Measurements from ENCODE around the gene FAM200A.
"Not testable (repeated sequence)": the region's sequence is repeated elsewhere in the genome, so short reads cannot be mapped to it uniquely, and the experiment has no call there.

DNA sequence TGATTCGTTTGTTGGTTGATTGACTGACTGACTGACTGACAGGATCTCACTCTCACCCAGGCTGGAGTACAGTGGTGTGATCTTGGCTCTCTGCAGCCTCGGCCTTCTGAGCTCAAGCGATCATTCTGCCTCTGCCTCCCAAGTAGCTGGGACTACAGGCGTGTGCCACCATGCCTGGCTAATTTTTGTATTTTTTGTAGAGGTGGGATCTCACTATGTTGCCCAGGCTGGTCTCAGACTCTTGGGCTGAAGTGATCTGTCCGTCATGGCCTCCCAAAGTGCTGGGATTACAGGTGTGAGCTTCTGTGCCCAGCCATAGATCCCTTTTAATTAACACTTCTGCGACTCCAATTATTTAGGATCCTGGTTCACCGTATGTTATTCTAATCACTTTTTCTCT lies 16.9 kb upstream of the FAM200A start:
- TF ChIP-seq, protein P1, sequence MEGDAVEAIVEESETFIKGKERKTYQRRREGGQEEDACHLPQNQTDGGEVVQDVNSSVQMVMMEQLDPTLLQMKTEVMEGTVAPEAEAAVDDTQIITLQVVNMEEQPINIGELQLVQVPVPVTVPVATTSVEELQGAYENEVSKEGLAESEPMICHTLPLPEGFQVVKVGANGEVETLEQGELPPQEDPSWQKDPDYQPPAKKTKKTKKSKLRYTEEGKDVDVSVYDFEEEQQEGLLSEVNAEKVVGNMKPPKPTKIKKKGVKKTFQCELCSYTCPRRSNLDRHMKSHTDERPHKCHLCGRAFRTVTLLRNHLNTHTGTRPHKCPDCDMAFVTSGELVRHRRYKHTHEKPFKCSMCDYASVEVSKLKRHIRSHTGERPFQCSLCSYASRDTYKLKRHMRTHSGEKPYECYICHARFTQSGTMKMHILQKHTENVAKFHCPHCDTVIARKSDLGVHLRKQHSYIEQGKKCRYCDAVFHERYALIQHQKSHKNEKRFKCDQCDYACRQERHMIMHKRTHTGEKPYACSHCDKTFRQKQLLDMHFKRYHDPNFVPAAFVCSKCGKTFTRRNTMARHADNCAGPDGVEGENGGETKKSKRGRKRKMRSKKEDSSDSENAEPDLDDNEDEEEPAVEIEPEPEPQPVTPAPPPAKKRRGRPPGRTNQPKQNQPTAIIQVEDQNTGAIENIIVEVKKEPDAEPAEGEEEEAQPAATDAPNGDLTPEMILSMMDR (conservative IDR thresholded peaks at IDR 0.05; ENCODE audit: low read length) = not testable (repeated sequence)
- not testable (repeated sequence) for TF ChIP-seq EZH2phosphoT487 (IDR thresholded peaks at IDR 0.05; ENCODE audit: borderline replicate concordance)
